Stimulated activated CD4-positive, alpha-beta T cell treated with anti-CD3 and anti-CD28 coated beads, Interleukin-1b, Interleukin-23, amount 100 ng/mL, for 1 hour (primary cell): ENCODE measurements around the gene RAB33A.
A peak's percentile ranks its signal among the peaks of the same experiment; 100 is the strongest.

Experiments
- DNase-seq, 2 donors: peaks; one replicate each; pipeline ENCODE4 v3.0.0-alpha.2; 2020; ENCODE audit warnings: low read depth in 2 of 2

RAB33A gene

DNA sequence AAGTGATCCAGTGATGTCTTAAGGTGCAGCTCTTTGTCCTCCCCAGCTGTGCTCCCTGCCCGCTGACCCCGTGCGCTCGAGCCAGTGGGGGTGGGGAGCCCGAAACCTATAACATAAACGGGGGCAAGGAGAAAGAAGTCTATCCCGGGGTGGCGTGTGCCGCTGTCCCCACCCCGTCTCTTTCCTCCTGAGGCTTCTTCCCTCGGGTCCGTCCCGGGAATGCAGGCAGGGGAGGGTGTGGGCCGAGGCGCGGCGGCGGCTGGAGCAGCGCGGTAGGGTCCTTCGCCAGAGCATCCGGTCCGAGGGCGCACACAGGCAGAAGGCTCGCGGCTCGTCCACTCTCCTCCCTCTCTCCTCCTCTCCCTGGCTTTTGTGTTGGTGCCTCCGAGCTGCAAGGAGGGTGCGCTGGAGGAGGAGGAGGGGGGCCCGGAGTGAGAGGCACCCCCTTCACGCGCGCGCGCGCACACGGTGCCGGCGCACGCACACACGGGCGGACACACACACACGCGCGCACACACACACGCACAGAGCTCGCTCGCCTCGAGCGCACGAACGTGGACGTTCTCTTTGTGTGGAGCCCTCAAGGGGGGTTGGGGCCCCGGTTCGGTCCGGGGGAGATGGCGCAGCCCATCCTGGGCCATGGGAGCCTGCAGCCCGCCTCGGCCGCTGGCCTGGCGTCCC is at the start of gene RAB33A:
RAB33A (plus strand) TSS at position 517 of the 681 bp plus-strand sequence; CDS start at position 618, 101 bp downstream.
- no peak for DNase-seq

GRCh38 chrX:130124577-130124976 is 47.2 kb upstream of the RAB33A start:
- DNase-seq: no peak

- DNase-seq: no peak
Measured at GRCh38 chrX:130125091-130125874, 46.5 kb upstream of the RAB33A start.

DNA sequence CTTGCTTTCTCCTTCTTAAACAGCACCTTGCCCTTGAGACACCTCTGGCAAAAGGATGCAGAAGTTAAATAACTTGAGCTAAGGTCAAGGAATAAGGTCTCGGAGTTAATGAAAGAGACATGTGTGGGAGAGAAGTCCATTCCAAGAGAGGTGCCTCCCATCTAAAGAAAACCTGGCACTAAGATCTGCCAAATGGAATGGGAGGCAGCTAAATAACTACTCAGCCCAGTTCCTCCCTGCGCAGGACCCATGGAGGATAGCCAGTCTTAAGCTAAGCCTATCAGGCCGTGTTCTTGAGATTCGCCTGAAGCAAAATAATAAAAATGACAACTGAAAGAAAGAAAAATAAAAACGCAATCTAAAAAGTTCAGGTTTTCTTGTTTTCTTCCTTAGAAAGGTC is 40.8 kb upstream of the RAB33A start:
- no peak for DNase-seq

- no peak for DNase-seq
Measured at GRCh38 chrX:130136496-130136895, 35.3 kb upstream of the RAB33A start.

- DNase-seq: no peak
Measured at GRCh38 chrX:130136961-130137360, 34.8 kb upstream of the RAB33A start.

DNA sequence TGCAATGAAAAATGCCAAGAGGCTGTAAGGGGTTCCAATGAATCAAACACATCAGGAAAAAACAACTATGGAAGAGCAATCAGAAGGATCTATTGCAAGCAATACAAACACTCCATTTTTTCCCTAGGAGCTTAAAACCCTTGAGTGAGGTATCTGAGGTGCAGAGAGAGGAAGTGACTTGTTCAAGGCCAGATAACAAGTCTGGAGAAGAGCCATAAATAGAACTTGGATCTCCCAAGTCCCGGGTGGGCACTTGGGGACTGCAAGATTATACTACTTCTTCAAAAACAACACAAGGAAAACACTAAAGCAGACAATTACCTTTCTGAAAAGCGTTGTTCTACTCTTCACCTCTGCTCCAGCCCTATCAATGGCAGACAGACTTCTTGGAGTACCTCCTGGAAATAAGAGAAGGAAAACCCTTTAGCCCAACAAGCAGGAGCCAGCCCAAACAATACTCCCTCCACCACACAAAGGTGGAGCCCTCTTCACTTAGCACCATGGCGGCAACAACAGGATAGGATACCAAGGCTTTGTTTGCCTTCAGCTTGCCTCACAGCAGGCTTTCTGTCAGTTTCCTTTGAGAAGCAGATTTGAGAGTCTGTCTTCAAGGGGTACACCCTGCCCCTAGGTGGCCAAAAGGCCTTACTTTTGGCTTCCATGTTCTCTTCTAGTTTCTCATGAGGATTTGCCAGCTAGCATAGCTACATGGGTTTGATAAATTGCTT is 32.1 kb upstream of the RAB33A start:
- no peak for DNase-seq

DNA sequence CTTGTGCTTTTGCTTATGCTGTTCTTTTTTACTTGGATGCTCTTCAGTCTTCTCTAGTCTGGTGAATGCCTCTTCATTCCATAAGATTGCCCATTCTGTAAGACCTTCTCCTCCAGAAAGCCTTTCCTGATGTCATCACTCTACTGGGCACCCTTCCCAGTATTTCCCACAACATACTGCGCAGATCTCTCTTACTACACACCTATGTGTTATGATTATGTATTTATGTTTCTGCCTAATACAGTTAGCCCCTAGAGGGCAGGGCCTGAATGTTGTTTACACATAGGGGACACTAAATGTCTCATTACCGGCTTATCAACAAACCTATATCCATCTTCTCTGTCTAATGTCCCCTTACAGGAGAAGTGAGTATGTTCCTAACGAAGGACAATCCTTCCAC is 27.3 kb upstream of the RAB33A start:
- no peak for DNase-seq

DNA sequence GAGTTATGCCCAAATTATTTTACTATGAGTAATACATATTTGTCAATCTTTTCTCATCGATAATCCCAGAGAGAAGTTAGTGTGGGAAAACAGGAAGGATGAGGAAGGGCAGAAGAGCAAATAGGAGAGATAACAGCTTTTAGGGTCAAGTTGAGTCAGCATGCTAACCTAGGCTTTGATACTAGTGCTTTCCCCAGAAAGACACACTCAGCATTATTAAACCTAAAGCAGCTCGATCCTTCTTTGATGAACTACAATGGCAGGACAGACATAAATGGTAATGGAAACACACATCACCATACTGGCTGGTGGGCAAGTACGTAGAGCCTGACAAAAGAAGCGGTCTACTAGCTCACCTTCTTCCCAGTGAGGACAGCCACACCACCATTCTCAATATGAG is 26.6 kb upstream of the RAB33A start:
- DNase-seq: no peak

- no peak for DNase-seq
Measured at GRCh38 chrX:130147631-130148030, 24.1 kb upstream of the RAB33A start.

GRCh38 chrX:130155564-130155963 is 16.2 kb upstream of the RAB33A start:
- no peak for DNase-seq

DNA sequence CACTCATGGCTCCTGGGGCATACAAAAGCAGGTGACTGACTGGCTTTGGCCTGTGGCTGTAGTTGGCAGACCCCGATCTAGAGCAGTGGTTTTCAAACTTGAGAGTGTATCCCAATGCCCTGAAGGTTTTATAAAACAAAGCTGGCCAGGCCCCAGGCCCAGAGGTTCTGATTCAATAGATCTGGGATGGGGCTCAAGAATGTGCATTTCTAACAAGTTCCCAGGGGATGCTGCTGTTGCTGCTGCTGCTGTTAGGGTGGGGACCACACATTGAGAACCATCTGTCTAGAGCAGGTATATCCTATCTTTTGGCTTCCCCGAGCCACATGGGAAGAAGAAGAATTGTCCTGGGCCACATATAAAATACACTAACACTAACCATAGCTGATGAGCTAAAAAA is 13.5 kb upstream of the RAB33A start:
- DNase-seq: no peak

GRCh38 chrX:130159776-130160175 is 12.0 kb upstream of the RAB33A start:
- DNase-seq: no peak

- no peak for DNase-seq
Measured at GRCh38 chrX:130162094-130162735, 9.5 kb upstream of the RAB33A start.

DNA sequence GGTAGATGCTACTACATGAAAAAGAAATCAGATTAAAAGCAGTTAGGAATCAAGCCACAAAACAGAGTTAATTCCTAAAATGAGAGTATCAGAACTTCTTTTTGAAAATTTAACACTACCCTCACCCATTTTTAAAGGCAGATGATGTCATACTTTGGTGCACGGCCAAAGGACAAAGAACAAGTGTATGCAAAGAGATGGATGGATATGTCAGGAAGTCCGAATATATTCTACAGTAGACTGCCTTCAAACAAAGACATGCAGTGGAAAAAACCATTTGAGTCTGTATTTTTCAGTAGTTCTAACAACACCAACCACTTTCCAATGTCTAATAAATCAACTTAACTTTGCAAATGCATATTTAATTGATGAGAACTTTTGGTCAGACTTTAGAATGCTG is 8.4 kb upstream of the RAB33A start:
- no peak for DNase-seq

DNA sequence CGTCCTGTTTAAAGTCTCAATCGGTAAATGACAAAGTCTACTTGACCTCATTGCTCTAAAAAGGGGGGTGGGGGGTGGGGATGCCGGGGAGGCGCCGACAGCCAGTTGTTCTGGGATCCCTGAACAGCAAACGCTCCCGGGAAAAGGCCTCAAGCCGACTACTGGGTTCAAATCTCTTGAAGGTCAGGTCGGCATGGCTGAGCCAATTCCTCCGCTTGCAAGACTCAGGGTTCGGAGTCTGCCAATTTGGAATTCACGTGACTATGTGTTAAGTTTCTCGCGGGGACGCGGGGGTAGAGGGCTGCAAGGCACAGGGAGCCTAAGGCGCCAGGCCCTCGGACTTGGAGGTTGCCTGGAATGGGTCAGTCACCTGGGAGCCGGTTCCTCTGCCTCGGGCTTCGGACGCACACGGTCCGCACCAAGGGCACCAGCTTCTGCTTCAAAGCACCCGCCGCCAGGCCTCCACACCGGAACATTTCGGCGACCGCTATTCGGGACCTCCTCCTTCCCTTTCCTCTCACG is 6.5 kb upstream of the RAB33A start:
- no peak for DNase-seq

- DNase-seq: peak; percentile 53 to 57
Measured at GRCh38 chrX:130165703-130166502, 5.9 kb upstream of the RAB33A start, which contains the start of gene AIFM1. TSS of gene AIFM1 (minus strand) at chrX:130165841. CDS start at chrX:130165656, 185 bp downstream.

- DNase-seq: no peak
Measured at GRCh38 chrX:130166503-130166777, 5.3 kb upstream of the RAB33A start.

DNA sequence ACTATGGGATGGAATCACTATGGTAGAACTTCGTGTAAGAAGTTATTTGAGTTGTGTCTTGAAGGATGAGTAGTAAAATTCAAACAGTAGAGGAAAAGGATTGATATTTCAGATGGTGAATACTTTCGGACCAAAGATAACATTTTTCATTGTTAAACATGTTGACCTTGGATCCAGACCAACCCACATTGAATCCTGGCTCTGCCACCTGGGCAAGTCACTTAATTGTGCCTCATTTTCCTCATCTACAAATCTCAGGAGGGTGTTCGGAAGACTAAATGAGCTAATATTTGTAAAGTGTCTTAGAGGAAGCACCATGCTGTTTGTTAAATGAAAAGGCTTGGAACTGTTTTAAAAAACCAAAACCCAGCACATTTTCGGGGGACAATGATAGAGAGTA is 4.7 kb upstream of the RAB33A start:
- DNase-seq: no peak

DNA sequence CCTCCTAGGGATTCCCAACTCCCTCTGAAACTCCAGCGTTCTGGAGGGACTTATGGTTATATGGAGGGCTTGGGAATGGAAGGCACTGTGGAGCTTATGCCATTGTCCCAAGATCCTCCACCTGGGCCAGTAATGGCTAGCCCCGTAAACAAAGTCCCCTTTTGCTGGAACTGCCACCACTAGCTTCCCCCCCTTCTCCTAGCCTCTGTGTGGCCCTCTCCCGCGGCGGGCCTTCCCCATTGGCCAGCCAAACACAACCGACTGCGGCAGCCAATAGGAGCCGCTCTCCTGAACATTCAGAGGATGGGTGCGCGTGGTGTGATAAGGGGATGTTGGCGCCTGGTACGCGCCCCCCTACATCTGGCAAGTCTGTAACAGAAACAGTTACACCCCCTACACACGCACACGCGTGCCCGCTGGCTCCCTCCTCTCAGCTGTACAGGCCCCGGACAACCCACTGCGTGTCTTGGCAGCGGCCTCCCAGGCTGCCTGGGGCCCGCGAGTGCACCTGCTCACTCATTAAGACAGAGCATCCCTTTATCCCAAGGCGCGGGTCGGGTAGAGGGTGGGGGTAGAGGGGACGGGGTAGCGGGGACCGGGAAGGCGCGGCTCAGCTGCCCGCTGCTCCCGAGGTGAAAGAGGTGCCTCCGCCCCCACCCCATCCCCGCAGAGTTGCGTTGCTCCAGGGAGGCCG is 863 bp upstream of the RAB33A start:
- DNase-seq: peak in 1 of 2 donors; percentile 3
